Epithelial cell of proximal tubule (primary cell): ENCODE data around the gene SLC8A1. TPM values are rescaled to one million over a fixed set of nuclear protein-coding genes. Genes with fewer than 3 reads are reported as not detected.

ENCODE experiments used
- DNase-seq: peaks from one replicate; pipeline ENCODE4 v3.0.0-alpha.2; 2011; ENCODE audit warnings: low read depth
- H3K4me3 ChIP-seq: 2 replicates; pipeline ENCODE4 v1.5.1; 2011; ENCODE audit warnings: low read depth, mild to moderate bottlenecking, low read length
- total RNA-seq: library from RNA; depleted of rRNA; stranded (reverse); fragments of >200 nt; gene quantifications from 2 replicates; pipeline ENCODE4 v1.2.3, GENCODE V29; 2015
- TF ChIP-seq, protein P1 (sequence below): conservative IDR thresholded peaks from 2 replicates; pipeline ENCODE4 v1.5.1; 2012; ENCODE audit warnings: low read depth, mild to moderate bottlenecking, low read length

The SLC8A1 gene
- total RNA-seq, 1 donor from 2014 or later: 4.8 TPM

DNA sequence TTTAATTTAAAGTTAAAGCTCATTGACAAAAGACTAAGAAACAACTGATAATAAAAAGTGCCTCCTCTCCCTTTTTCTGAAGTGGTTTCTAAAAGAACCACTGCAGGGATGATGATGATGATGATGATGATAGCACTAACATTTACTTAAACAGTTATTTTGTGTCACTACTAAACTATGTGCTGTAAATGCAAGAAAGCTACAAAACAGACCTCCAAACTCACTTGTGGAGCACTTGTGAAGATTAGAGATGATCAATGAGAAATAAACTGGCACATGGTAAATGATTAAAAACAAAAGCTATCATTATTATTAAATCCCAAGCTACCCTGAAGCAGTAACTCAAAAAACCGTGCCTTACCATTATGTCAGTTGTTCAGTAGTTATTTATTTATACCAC, 88.7 kb downstream of the SLC8A1 start:
- DNase-seq: no peak
- TF ChIP-seq, protein P1, sequence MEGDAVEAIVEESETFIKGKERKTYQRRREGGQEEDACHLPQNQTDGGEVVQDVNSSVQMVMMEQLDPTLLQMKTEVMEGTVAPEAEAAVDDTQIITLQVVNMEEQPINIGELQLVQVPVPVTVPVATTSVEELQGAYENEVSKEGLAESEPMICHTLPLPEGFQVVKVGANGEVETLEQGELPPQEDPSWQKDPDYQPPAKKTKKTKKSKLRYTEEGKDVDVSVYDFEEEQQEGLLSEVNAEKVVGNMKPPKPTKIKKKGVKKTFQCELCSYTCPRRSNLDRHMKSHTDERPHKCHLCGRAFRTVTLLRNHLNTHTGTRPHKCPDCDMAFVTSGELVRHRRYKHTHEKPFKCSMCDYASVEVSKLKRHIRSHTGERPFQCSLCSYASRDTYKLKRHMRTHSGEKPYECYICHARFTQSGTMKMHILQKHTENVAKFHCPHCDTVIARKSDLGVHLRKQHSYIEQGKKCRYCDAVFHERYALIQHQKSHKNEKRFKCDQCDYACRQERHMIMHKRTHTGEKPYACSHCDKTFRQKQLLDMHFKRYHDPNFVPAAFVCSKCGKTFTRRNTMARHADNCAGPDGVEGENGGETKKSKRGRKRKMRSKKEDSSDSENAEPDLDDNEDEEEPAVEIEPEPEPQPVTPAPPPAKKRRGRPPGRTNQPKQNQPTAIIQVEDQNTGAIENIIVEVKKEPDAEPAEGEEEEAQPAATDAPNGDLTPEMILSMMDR: no peak
- H3K4me3 ChIP-seq: no peak overlapping the region

DNA sequence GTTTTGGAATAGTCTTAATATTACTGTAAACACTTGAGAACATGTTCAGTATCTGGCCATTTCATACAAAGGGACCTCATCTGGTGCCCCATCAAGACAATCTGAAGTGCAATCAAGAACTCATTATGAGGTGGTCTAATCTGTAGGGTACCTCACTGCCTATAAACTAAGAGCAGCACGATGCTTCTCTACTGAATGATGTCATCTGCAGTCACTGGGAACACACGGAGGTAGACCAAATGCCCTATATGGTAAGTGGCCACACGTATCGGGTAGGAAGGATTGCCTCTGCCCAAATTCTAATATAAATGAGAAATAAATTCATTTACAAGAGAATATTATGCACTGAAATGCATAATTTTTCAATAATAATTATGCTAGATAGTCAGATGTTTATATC, 90.4 kb downstream of the SLC8A1 start:
- no peak for DNase-seq
- TF ChIP-seq, protein P1: no peak
- H3K4me3 ChIP-seq: no peak overlapping the region

DNA sequence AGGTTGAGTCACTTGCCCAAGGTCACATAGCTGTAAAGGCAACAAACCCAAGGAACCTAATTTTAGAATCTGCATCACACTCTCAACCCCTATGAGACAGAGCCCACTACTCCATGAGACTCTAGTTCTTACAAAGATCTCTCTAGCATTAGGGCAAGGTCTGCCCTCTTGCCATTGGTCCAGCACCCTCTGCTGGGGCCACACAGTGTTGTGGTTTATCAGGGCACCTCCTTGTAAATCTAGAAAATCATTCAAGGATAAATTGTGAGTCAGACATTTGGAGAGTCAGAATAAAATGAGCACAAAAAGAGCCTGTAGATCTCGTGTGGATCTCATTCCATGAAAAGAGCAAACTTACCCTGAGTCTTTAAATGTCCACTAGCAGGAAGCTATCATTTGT, 91.2 kb downstream of the SLC8A1 start:
- TF ChIP-seq, protein P1: peak; percentile 53
- peak; percentile 53 for DNase-seq
- H3K4me3 ChIP-seq: no peak overlapping the region

DNA sequence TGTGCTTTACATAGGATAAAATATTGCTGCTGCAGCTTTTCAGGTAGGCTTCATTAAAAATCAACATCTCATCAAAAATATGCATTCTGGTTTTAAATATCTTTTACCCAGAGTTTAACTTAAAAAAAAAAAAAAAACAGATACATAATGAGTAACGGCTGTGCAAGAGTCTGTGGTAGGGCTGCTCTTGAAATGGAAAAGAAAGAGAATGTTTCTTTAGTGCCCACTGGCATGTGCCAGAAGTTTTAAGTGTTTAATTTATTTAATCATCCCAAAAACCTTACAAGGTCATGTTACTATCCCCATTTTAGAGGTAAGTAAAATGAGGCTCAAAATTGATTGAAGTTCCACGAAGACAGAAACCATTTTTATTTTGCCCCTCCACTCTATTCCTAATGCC, 92.1 kb downstream of the SLC8A1 start:
- TF ChIP-seq, protein P1: no peak
- H3K4me3 ChIP-seq: no peak overlapping the region

DNA sequence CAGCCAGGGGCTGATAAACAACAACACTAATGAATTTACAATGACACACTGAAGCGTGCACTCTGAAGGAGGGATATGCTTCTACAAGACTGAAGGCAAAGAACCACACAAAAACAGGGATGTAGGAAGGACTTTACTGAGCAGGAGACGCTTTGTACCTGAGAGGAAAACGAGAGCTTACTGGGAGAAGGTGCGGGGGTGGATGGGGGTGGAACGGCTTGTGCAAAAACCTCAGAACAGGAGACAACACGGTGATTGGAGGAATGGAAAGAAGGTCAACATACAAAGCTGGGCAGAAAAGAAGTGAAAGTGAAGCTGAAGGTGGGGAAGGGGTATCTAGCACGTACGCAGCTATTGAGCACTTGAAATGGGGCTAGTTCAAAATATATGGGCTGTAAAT, 93.1 kb downstream of the SLC8A1 start:
- TF ChIP-seq, protein P1: no peak
- DNase-seq: no peak
- H3K4me3 ChIP-seq: no peak overlapping the region

More for the DNA sequence above, 92.1 kb downstream of the SLC8A1 start:
- no peak for DNase-seq

DNA sequence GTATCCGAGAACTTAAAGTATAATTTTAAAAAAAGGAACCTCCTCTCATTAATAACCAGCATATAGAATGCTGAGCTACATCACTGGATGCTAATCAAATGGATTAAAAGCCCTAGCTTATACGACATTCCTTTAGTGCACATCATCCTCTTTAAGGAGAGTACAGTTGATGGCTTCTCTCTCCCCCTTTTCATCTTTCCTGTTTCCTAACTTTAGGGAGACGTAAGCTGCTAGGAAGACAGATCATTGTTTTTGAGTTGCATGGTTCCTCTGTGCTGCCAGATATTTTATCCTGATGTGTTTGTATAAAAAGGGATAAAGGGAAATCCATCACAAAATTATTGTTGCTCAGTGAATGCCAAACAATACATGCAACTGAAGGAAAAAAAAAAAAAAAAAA, 94.2 kb downstream of the SLC8A1 start:
- TF ChIP-seq, protein P1: no peak
- no peak overlapping the region for H3K4me3 ChIP-seq
- DNase-seq: no peak

DNA sequence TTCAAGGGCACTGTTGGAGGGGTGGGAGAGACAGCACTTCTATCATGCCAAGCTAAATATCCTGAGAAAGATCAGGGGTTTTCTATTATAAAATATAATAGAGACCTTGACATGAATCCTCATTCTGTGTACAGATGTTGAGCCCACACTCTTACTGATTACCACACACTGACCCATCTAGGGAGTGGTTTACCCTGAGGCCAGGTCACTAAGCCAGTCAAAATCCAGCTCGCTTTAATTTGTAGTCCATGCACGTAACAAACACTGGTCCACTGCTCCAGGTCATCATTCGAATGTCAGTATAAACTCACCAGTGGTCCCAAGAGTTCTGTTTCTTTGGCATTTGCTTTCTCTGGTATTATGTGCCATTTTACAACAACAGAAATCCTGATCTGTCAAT, 96.4 kb downstream of the SLC8A1 start:
- TF ChIP-seq, protein P1: no peak
- no peak for DNase-seq
- no peak overlapping the region for H3K4me3 ChIP-seq
